GM23338 (cell line): ENCODE data around the gene LCN6. TPM values are rescaled to one million over a fixed set of nuclear protein-coding genes. Genes with fewer than 3 reads are reported as not detected.

Experiments used
- ATAC-seq: fragments of 200-7000 bp; cut with Tn5 transposase; 3 replicates; pipeline ENCODE4 v1.9.1; 2020
- DNase-seq: peaks from one replicate; pipeline ENCODE4 v3.0.0-alpha.2; 2015; ENCODE audit warnings: low spot score
- H2AFZ ChIP-seq: fragments of 200-600 bp; sonication (generic); 2 replicates; pipeline ENCODE4 v1.8.0; 2016; ENCODE audit warnings: antibody characterized with exemption, mild to moderate bottlenecking, moderate library complexity
- H3F3A ChIP-seq: fragments of 200-600 bp; sonication (generic); replicated peaks from 2 replicates; pipeline ENCODE4 v1.8.0; 2017; ENCODE audit warnings: antibody characterized with exemption, mixed run types, low read depth
- H3K27ac ChIP-seq: fragments of 200-600 bp; sonication (generic); 2 replicates; pipeline ENCODE4 v1.6.1; 2016; ENCODE audit warnings: low read depth
- H3K27me3 ChIP-seq: fragments of 200-600 bp; sonication (generic); 2 replicates; pipeline ENCODE4 v1.8.0; 2016; ENCODE audit warnings: mild to moderate bottlenecking, mixed run types, moderate library complexity; ENCODE audit not compliant: insufficient read depth
- H3K36me3 ChIP-seq: fragments of 200-600 bp; sonication (generic); 2 replicates; pipeline ENCODE4 v1.8.0; 2016; ENCODE audit warnings: mild to moderate bottlenecking; ENCODE audit not compliant: insufficient read depth
- H3K4me1 ChIP-seq: fragments of 200-600 bp; sonication (generic); 2 replicates; pipeline ENCODE4 v1.8.0; 2016; ENCODE audit warnings: mild to moderate bottlenecking, moderate library complexity; ENCODE audit not compliant: insufficient read depth
- H3K4me2 ChIP-seq: fragments of 200-600 bp; sonication (generic); 2 replicates; pipeline ENCODE4 v1.7.1; 2017; ENCODE audit warnings: mixed run types
- H3K4me3 ChIP-seq: fragments of 200-600 bp; sonication (generic); 2 replicates; pipeline ENCODE4 v1.6.1; 2016; ENCODE audit warnings: mixed run types
- H3K79me2 ChIP-seq: fragments of 200-600 bp; sonication (generic); replicated peaks from 2 replicates; pipeline ENCODE4 v1.8.0; 2017; ENCODE audit warnings: mild to moderate bottlenecking; ENCODE audit not compliant: insufficient read depth
- H3K9me2 ChIP-seq: fragments of 200-600 bp; sonication (generic); 2 replicates; pipeline ENCODE4 v1.8.0; 2017; ENCODE audit not compliant: insufficient read depth
- H4K20me1 ChIP-seq: fragments of 200-600 bp; sonication (generic); replicated peaks from 2 replicates; pipeline ENCODE4 v1.8.0; 2017; ENCODE audit warnings: mild to moderate bottlenecking; ENCODE audit not compliant: insufficient read depth
- H3K27ac Mint-ChIP-seq: 2 replicates; pipeline ENCODE4 v1.8.0; 2020; ENCODE audit warnings: inconsistent platforms, mild to moderate bottlenecking, moderate library complexity, mixed read lengths
- H3K27me3 Mint-ChIP-seq: 3 replicates; pipeline ENCODE4 v1.8.0; 2022; ENCODE audit warnings: low read depth, mild to moderate bottlenecking, moderate library complexity, mixed read lengths, inconsistent platforms; ENCODE audit not compliant: insufficient read depth, poor library complexity
- H3K36me3 Mint-ChIP-seq: 3 replicates; pipeline ENCODE4 v1.8.0; 2021; ENCODE audit warnings: low read depth, mild to moderate bottlenecking, inconsistent platforms, moderate library complexity, mixed read lengths
- H3K4me1 Mint-ChIP-seq: 3 replicates; pipeline ENCODE4 v1.8.0; 2020; ENCODE audit warnings: mild to moderate bottlenecking, inconsistent platforms, mixed read lengths
- H3K4me3 Mint-ChIP-seq: 3 replicates; pipeline ENCODE4 v1.8.0; 2021; ENCODE audit warnings: moderate library complexity, mild to moderate bottlenecking, inconsistent platforms, mixed read lengths
- H3K9me3 Mint-ChIP-seq: 3 replicates; pipeline ENCODE4 v1.8.0; 2020; ENCODE audit warnings: moderate library complexity, mild to moderate bottlenecking, inconsistent platforms, mixed read lengths
- CREB1 ChIP-seq: fragments of 250-450 bp; sonication (Bioruptor Pico); IDR thresholded peaks from 2 replicates; pipeline ENCODE4 v1.5.0; 2020; ENCODE audit warnings: low read depth, mild to moderate bottlenecking, moderate library complexity
- CTCF ChIP-seq, 2 experiments: fragments of 200-600 bp in 1 of 2; sonication (generic) in 1 of 2; conservative IDR thresholded peaks; 2 replicates each; pipeline versions ENCODE4 v1.5.1 to v1.6.1; 2016 to 2017; ENCODE audit warnings: antibody characterized with exemption in 2 of 2, low read depth in 2 of 2, mild to moderate bottlenecking in 2 of 2, moderate library complexity in 1 of 2
- ETS1 ChIP-seq: IDR thresholded peaks from 2 replicates; pipeline ENCODE4 v1.6.1; 2016; ENCODE audit warnings: antibody characterized with exemption
- EZH2 ChIP-seq: fragments of 200-600 bp; sonication (generic); IDR thresholded peaks from one replicate; pipeline ENCODE4 v1.8.0; 2017; ENCODE audit warnings: antibody characterized with exemption, mild to moderate bottlenecking, low read depth; ENCODE audit not compliant: unreplicated experiment
- EZH2phosphoT487 ChIP-seq: fragments of 200-600 bp; sonication (generic); IDR thresholded peaks from one replicate; pipeline ENCODE4 v1.8.1; 2018; ENCODE audit warnings: antibody characterized with exemption; ENCODE audit not compliant: unreplicated experiment
- NANOG ChIP-seq: IDR thresholded peaks from 2 replicates; pipeline ENCODE4 v1.6.1; 2016; ENCODE audit warnings: antibody characterized with exemption, borderline replicate concordance
- POLR2AphosphoS5 ChIP-seq: IDR thresholded peaks from 2 replicates; pipeline ENCODE4 v1.6.1; 2016; ENCODE audit warnings: antibody characterized with exemption, low read depth
- REST ChIP-seq: IDR thresholded peaks from one replicate; pipeline ENCODE4 v1.6.1; 2018; ENCODE audit warnings: antibody characterized with exemption; ENCODE audit not compliant: unreplicated experiment
- STAT1 ChIP-seq: IDR thresholded peaks from one replicate; pipeline ENCODE4 v1.6.1; 2016; ENCODE audit warnings: antibody characterized with exemption; ENCODE audit not compliant: unreplicated experiment
- ZNF114 ChIP-seq: fragments of 250-450 bp; sonication (Bioruptor Pico); IDR thresholded peaks from 2 replicates; pipeline ENCODE4 v1.5.0; 2020; ENCODE audit warnings: mild to moderate bottlenecking, moderate library complexity
- ZNF331 ChIP-seq: fragments of 250-450 bp; sonication (Bioruptor Pico); IDR thresholded peaks from 2 replicates; pipeline ENCODE4 v1.5.0; 2020; ENCODE audit warnings: low read depth, mild to moderate bottlenecking, moderate library complexity
- polyA plus RNA-seq: library from polyadenylated mRNA; unstranded; fragments of >200 nt; fragmentation: Nextera tagmentation; extraction: Ambion mirVana; gene quantifications from 2 replicates; pipeline ENCODE4 v1.2.1, GENCODE V29; 2016
- total RNA-seq: library from RNA; depleted of rRNA; stranded (reverse); fragments of >200 nt; shearing (Covaris generic); gene quantifications from 2 replicates; pipeline ENCODE4 v1.2.3, GENCODE V29; 2014

The LCN6 gene
- total and polyA plus RNA-seq, 2 experiments from 2014 or later: not detected

- Histone ChIP-seq H3F3A (peaks cover 25% of the 10 kb centered on the region), H3K4me3 (no peak overlapping the region), H3K27ac (no peak overlapping the region), H3K36me3 (0 out of 2 replicates have a peak, but pooled peaks cover 12% of the 10 kb centered on the region), H4K20me1 (peaks cover 26% of the 10 kb centered on the region), H3K27me3 (peaks cover 15% of the 10 kb centered on the region), H3K4me2 (no peak overlapping the region), H3K9me2 (no peaks in the 10 kb centered on the region), H3K4me1 (peaks cover 9% of the 10 kb centered on the region; the same call in 1 of the 2 replicates), H3K79me2 (peaks cover 35% of the 10 kb centered on the region), H2AFZ (no peak overlapping the region)
- H3K4me1 Mint-ChIP-seq: peaks cover 16% of the 10 kb centered on the region
- H3K9me3 Mint-ChIP-seq: no peaks in the 10 kb centered on the region; the same call in 1 of the 3 replicates
- no peak overlapping the region for H3K27ac Mint-ChIP-seq
- ATAC-seq: no peak
- peaks cover 30% of the 10 kb centered on the region for H3K36me3 Mint-ChIP-seq
- DNase-seq: no peak
- peak overlapping the region; percentile 66; the same call in 1 of the 3 replicates for H3K4me3 Mint-ChIP-seq
- H3K27me3 Mint-ChIP-seq: peaks cover 22% of the 10 kb centered on the region
- TF ChIP-seq CREB1 (CRISPR knock-in tag) (no peak), ZNF331 (CRISPR knock-in tag) (no peak), NANOG (no peak), STAT1 (no peak), EZH2phosphoT487 (no peak), REST (no peak), ZNF114 (no peak), CTCF (conservative IDR thresholded peaks at IDR 0.05; ENCODE audit: low read depth in 2 of 2) (no peak), EZH2 (no peak)
Measured at GRCh38 chr9:136729926-136730325, 18.4 kb downstream of the LCN6 start.

- Histone ChIP-seq H3F3A (peaks cover 33% of the 10 kb centered on the region), H3K27ac (no peak overlapping the region), H3K9me2 (no peaks in the 10 kb centered on the region), H3K4me1 (peaks cover 9% of the 10 kb centered on the region; the same call in 1 of the 2 replicates), H3K4me3 (peak overlapping the region; percentile 99), H3K4me2 (peak overlapping the region; percentile 94), H3K36me3 (peaks cover 20% of the 10 kb centered on the region), H2AFZ (no peak overlapping the region), H3K79me2 (peaks cover 35% of the 10 kb centered on the region), H4K20me1 (peaks cover 31% of the 10 kb centered on the region), H3K27me3 (peaks cover 15% of the 10 kb centered on the region)
- no peak for DNase-seq
- Mint-ChIP-seq H3K36me3 (peaks cover 38% of the 10 kb centered on the region), H3K4me3 (peak overlapping the region; percentile 66), H3K4me1 (peaks cover 18% of the 10 kb centered on the region), H3K27me3 (peaks cover 24% of the 10 kb centered on the region), H3K9me3 (no peaks in the 10 kb centered on the region; the same call in 1 of the 3 replicates), H3K27ac (no peak overlapping the region)
- peak; percentile 12 for ATAC-seq
- TF ChIP-seq EZH2phosphoT487 (no peak), ZNF331 (CRISPR knock-in tag) (no peak), REST (no peak), CTCF (conservative IDR thresholded peaks at IDR 0.05; ENCODE audit: low read depth in 2 of 2) (no peak), ZNF114 (no peak), ETS1 (no peak), POLR2AphosphoS5 (no peak)
Measured at GRCh38 chr9:136729144-136729543, 19.2 kb downstream of the LCN6 start.
